GM12872 (cell line): Measurements from ENCODE around the gene RDX.

Experiments used
- TF ChIP-seq, protein P1 (sequence below): IDR thresholded peaks from 3 replicates; pipeline ENCODE4 v1.5.1; 2011; ENCODE audit warnings: low read depth, mild to moderate bottlenecking, low read length, moderate library complexity; ENCODE audit not compliant: insufficient read depth

Gene RDX

DNA sequence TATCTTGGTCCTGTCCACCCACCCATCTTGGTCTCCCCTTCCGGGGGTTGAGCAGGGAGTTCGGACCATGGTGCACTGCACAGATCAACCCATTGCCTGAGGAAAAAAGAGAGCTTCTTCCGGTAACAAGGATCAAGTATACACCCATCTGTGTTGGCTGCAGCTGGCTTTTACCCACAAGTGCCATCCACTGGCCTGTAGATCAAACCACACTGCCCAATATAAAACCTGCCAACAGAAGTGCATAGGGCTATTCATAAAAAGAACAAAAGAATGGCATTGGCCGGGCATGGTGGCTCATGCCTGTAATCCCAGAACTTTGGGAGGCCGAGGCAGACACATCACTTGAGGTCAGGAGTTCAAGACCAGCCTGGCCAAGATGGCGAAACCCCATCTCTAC is 108.7 kb downstream of the RDX start:
- TF ChIP-seq, protein P1, sequence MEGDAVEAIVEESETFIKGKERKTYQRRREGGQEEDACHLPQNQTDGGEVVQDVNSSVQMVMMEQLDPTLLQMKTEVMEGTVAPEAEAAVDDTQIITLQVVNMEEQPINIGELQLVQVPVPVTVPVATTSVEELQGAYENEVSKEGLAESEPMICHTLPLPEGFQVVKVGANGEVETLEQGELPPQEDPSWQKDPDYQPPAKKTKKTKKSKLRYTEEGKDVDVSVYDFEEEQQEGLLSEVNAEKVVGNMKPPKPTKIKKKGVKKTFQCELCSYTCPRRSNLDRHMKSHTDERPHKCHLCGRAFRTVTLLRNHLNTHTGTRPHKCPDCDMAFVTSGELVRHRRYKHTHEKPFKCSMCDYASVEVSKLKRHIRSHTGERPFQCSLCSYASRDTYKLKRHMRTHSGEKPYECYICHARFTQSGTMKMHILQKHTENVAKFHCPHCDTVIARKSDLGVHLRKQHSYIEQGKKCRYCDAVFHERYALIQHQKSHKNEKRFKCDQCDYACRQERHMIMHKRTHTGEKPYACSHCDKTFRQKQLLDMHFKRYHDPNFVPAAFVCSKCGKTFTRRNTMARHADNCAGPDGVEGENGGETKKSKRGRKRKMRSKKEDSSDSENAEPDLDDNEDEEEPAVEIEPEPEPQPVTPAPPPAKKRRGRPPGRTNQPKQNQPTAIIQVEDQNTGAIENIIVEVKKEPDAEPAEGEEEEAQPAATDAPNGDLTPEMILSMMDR = no peak

GRCh38 chr11:110186867-110187266 is 109.5 kb downstream of the RDX start:
- TF ChIP-seq, protein P1 = no peak

DNA sequence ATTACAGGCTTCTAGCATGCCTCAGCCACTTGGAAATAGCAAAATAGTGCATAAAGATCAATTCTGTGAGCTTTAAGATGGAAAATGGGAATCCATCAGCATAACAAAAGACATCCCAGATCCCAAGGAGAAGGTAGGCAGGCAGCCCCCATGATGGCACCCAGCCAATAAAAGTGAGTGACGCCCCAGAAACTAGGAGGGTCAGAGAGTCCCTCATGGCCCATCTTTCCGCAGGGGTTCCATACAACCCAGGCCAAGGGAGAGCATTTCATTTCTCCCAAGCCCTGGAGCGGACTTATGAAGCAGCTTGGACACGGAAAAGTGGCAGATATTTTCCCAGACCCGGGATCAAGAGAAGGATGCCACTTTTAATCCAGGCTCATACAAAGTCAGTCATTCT is 110.0 kb downstream of the RDX start:
- TF ChIP-seq, protein P1 = no peak

DNA sequence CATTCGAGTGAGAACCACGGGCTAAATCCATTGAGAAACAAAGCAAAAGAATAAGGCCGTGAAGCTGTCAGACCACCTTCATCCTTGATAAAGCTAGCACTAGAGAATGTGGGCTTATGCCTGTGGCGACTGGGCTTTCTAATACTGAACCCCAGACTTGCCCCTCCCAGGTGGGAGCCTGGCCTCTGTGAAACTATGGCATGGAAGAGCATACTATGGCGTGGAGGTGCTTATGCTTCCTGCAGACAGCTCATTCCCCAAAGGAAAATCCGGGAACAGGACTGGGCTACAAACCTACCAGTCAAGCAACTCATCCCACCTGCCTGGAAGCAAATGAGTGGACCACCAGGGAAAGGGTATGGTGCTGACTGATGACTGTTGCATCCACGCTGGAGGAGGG is 110.8 kb downstream of the RDX start:
- TF ChIP-seq, protein P1 = no peak

DNA sequence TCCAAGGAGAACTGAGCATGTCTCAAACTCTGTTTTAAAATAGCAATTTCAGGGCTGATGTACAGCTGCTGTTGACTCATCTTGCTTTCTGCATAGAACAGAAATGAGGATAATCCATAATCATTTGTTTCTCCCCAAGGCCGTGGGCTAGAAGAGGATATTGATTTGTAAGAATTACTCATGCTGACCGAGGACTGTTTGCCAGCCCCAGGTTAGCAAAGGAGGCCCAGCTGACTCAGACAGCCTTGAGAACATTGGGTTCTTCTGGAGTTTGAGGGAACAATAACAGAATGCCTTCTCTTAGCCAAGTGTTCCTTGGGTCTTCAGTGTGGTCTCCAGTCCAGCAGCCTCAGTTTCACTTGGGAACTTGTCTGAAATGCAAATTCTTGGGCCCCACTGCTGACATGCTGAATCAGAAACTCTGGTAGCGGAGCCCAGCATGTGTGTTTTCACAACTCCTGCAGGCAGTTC is 111.3 kb downstream of the RDX start:
- TF ChIP-seq, protein P1 = no peak

- TF ChIP-seq, protein P1 = no peak
Measured at GRCh38 chr11:110184456-110184855, 112.0 kb downstream of the RDX start.

DNA sequence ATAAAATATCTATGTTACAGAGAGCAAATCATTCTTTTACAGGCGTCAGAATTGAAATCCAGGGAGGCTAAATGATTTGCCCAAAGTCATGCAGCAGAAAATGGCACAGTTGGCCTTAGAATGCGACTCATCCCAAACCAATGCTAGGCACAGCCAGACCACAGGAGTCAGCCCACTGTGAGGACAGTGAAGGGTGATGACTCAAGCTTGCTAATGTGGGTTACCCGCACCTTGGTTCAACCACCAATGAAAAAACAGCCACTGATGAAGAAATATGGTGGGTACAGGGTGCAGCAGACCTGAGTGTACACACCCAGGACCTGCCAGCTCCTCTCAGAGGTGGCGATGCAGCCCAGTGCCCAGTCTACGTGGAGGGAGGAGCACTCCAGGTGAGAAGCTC is 113.5 kb downstream of the RDX start:
- TF ChIP-seq, protein P1 = no peak

- TF ChIP-seq, protein P1 = no peak
Measured at GRCh38 chr11:110179064-110179463, 117.3 kb downstream of the RDX start.
